Progenitor cell of endocrine pancreas (in vitro differentiated cells): ENCODE data around the gene IL20RB. TPM values are rescaled to one million over a fixed set of nuclear protein-coding genes. Genes with fewer than 3 reads are reported as not detected.

Source experiments
- DNase-seq: peaks from one replicate; pipeline ENCODE4 v3.0.0; 2021; ENCODE audit warnings: low spot score; ENCODE audit not compliant: unreplicated experiment
- H3K27ac Mint-ChIP-seq: 2 replicates; pipeline ENCODE4 v1.8.0; 2021; ENCODE audit warnings: mild to moderate bottlenecking, moderate library complexity, mixed read lengths
- H3K27me3 Mint-ChIP-seq: 2 replicates; pipeline ENCODE4 v1.8.0; 2021; ENCODE audit warnings: mixed read lengths
- H3K36me3 Mint-ChIP-seq: 2 replicates; pipeline ENCODE4 v1.8.0; 2022; ENCODE audit warnings: mixed read lengths; ENCODE audit not compliant: insufficient read depth
- H3K4me1 Mint-ChIP-seq: 2 replicates; pipeline ENCODE4 v1.8.0; 2021; ENCODE audit warnings: low read depth, mixed read lengths
- H3K4me3 Mint-ChIP-seq: 2 replicates; pipeline ENCODE4 v1.8.0; 2021; ENCODE audit warnings: low read depth, mild to moderate bottlenecking, moderate library complexity, mixed read lengths
- H3K9me3 Mint-ChIP-seq: 2 replicates; pipeline ENCODE4 v1.8.0; 2021; ENCODE audit warnings: low read depth, mixed read lengths
- CTCF ChIP-seq: fragments of 200-600 bp; sonication (generic); IDR thresholded peaks from one replicate; pipeline ENCODE4 v1.5.0; 2021; ENCODE audit warnings: antibody characterized with exemption, mild to moderate bottlenecking; ENCODE audit not compliant: unreplicated experiment
- total RNA-seq: library from RNA; stranded (reverse); gene quantifications from 2 replicates; pipeline ENCODE4 v1.2.1, GENCODE V29; 2021

The IL20RB gene
- total RNA-seq, 1 donor from 2014 or later, result 1.7 TPM

GRCh38 chr3:136914739-136915138 lies 43.0 kb upstream of the IL20RB start:
- TF ChIP-seq CTCF, result no peak
- peaks cover 10% of the 10 kb centered on the region for H3K9me3 Mint-ChIP-seq
- H3K27me3 Mint-ChIP-seq, result no peaks in the 10 kb centered on the region
- peaks cover 12% of the 10 kb centered on the region for H3K36me3 Mint-ChIP-seq
- no peak for DNase-seq
- H3K4me3 Mint-ChIP-seq, result no peak overlapping the region
- H3K4me1 Mint-ChIP-seq, result peaks cover 10% of the 10 kb centered on the region
- no peak overlapping the region for H3K27ac Mint-ChIP-seq

GRCh38 chr3:136916223-136916622 lies 41.6 kb upstream of the IL20RB start:
- Mint-ChIP-seq H3K4me1 (peaks cover 5% of the 10 kb centered on the region), H3K36me3 (peaks cover 15% of the 10 kb centered on the region), H3K27ac (no peak overlapping the region), H3K4me3 (no peak overlapping the region), H3K9me3 (peaks cover 13% of the 10 kb centered on the region), H3K27me3 (no peaks in the 10 kb centered on the region)
- DNase-seq, result no peak
- no peak for TF ChIP-seq CTCF

GRCh38 chr3:136919799-136920580 lies 37.8 kb upstream of the IL20RB start:
- Mint-ChIP-seq H3K9me3 (peaks cover 7% of the 10 kb centered on the region), H3K4me3 (no peak overlapping the region), H3K27me3 (no peaks in the 10 kb centered on the region), H3K4me1 (peaks cover 4% of the 10 kb centered on the region), H3K36me3 (peaks cover 9% of the 10 kb centered on the region), H3K27ac (no peak overlapping the region)
- TF ChIP-seq CTCF, result no peak
- no peak for DNase-seq

GRCh38 chr3:136920904-136921611 lies 36.7 kb upstream of the IL20RB start:
- DNase-seq, result no peak
- Mint-ChIP-seq H3K27me3 (no peaks in the 10 kb centered on the region), H3K36me3 (peaks cover 9% of the 10 kb centered on the region), H3K4me3 (no peak overlapping the region), H3K27ac (no peak overlapping the region), H3K4me1 (peaks cover 4% of the 10 kb centered on the region), H3K9me3 (peaks cover 7% of the 10 kb centered on the region)
- no peak for TF ChIP-seq CTCF

- peaks cover 10% of the 10 kb centered on the region for H3K9me3 Mint-ChIP-seq
- TF ChIP-seq CTCF, result no peak
- H3K27ac Mint-ChIP-seq, result no peak overlapping the region
- H3K4me1 Mint-ChIP-seq, result no peaks in the 10 kb centered on the region
- H3K36me3 Mint-ChIP-seq, result peaks cover 13% of the 10 kb centered on the region
- DNase-seq, result no peak
- H3K27me3 Mint-ChIP-seq, result no peaks in the 10 kb centered on the region
- H3K4me3 Mint-ChIP-seq, result no peak overlapping the region
These were observed 32.2 kb upstream of the IL20RB start for GRCh38 chr3:136925425-136926190.
